Lower leg skin (tissue), 3 donors: ENCODE data around the gene VWA2.

Experiments
- POLR2A ChIP-seq, 2 donors: fragments of 450-650 bp; IDR thresholded peaks; one replicate each; pipeline ENCODE4 v1.6.1; 2016 to 2017; ENCODE audit warnings: antibody characterized with exemption in 2 of 2, mild to moderate bottlenecking in 1 of 2, moderate library complexity in 1 of 2
- TF ChIP-seq, protein P1 (sequence below), 3 donors: fragments of 450-650 bp; IDR thresholded peaks; one replicate each; pipeline ENCODE4 v1.5.1; 2016; ENCODE audit warnings: antibody characterized with exemption in 3 of 3, mild to moderate bottlenecking in 3 of 3, moderate library complexity in 2 of 3

DNA sequence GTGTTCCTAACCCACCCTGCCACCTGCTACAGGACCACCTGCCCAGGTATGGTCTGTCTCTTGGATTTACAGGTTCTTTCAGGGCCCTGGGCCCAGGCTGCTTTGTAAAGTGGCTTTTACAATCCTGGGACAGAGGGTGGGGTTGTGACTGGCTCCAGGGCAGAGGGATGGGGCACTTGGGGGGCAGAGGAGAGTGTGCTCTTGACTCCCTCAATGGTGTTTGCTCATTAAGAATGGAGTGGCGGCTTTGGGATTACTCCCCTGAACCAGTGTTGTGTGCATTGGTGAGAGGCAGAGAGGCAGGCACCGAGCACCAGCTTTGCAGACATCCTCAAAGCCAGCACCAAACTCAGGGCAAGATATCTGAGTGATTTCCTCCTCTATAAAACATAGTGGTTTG is 43.5 kb downstream of the VWA2 start:
- TF ChIP-seq, protein P1, sequence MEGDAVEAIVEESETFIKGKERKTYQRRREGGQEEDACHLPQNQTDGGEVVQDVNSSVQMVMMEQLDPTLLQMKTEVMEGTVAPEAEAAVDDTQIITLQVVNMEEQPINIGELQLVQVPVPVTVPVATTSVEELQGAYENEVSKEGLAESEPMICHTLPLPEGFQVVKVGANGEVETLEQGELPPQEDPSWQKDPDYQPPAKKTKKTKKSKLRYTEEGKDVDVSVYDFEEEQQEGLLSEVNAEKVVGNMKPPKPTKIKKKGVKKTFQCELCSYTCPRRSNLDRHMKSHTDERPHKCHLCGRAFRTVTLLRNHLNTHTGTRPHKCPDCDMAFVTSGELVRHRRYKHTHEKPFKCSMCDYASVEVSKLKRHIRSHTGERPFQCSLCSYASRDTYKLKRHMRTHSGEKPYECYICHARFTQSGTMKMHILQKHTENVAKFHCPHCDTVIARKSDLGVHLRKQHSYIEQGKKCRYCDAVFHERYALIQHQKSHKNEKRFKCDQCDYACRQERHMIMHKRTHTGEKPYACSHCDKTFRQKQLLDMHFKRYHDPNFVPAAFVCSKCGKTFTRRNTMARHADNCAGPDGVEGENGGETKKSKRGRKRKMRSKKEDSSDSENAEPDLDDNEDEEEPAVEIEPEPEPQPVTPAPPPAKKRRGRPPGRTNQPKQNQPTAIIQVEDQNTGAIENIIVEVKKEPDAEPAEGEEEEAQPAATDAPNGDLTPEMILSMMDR (IDR thresholded peaks at IDR 0.05), result no peak
- TF ChIP-seq POLR2A (IDR thresholded peaks at IDR 0.05), result no peak
